Naive thymus-derived CD4-positive, alpha-beta T cell (primary cell): Measurements from ENCODE around the gene P3H2. TPM values are rescaled to one million over a fixed set of nuclear protein-coding genes. Genes with fewer than 3 reads are reported as not detected.
"Not testable (repeated sequence)": the region's sequence is repeated elsewhere in the genome, so short reads cannot be mapped to it uniquely, and the experiment has no call there.

Experiments used
- ATAC-seq: fragments of 150-1000 bp; cut with Tn5 transposase; 2 replicates; pipeline ENCODE4 v1.10.0; 2021; ENCODE audit warnings: mild to moderate bottlenecking, moderate library complexity
- CTCF ChIA-PET: fragments of 350-600 bp; sonication (Branson Sonifier 250); formaldehyde crosslinking; loops from one replicate; lab custom pipeline; 2021; ENCODE audit warnings: antibody characterized with exemption; lab: Charles Lee
- POLR2A ChIA-PET: fragments of 350-600 bp; sonication (Branson Sonifier 250); formaldehyde crosslinking; loops from one replicate; lab custom pipeline; 2021; ENCODE audit warnings: antibody characterized with exemption, inconsistent platforms; lab: Charles Lee
- DNase-seq, 9 donors: peaks; one replicate each; pipeline versions ENCODE4 v3.0.0 to v3.0.0-alpha.2; 2020 to 2022; ENCODE audit warnings: mixed read lengths in 1 of 9
- H3K27ac ChIP-seq: one replicate; pipeline ENCODE4 v1.7.0; 2013; ENCODE audit warnings: mild to moderate bottlenecking, low read depth, low read length, moderate library complexity
- H3K27me3 ChIP-seq, 2 donors: one replicate each; pipeline ENCODE4 v1.7.0; 2013; ENCODE audit warnings: low read length in 2 of 2, mild to moderate bottlenecking in 2 of 2, moderate library complexity in 2 of 2; ENCODE audit not compliant: control insufficient read depth in 2 of 2, insufficient read depth in 2 of 2
- H3K36me3 ChIP-seq, 3 experiments: 1 replicate in 2 of 3; 2 replicates in 1 of 3; pipeline ENCODE4 v1.7.0; 2013; ENCODE audit warnings: low read length in 3 of 3, mild to moderate bottlenecking in 3 of 3, moderate library complexity in 1 of 3; ENCODE audit not compliant: insufficient read depth in 3 of 3, control insufficient read depth in 2 of 3
- H3K4me1 ChIP-seq, 2 donors: one replicate each; pipeline ENCODE4 v1.7.0; 2013; ENCODE audit warnings: low read length in 2 of 2, mild to moderate bottlenecking in 2 of 2, moderate library complexity in 1 of 2; ENCODE audit not compliant: control insufficient read depth in 2 of 2, insufficient read depth in 2 of 2
- H3K4me3 ChIP-seq: 2 replicates; pipeline ENCODE4 v1.7.0; 2013; ENCODE audit warnings: mild to moderate bottlenecking, low read length
- H3K9me3 ChIP-seq, 3 experiments: 1 replicate in 2 of 3; 2 replicates in 1 of 3; pipeline ENCODE4 v1.7.0; 2013; ENCODE audit warnings: low read length in 3 of 3; ENCODE audit not compliant: control insufficient read depth in 2 of 3
- H3K27ac Mint-ChIP-seq, 9 donors: one replicate each; pipeline ENCODE4 v1.8.0; 2020 to 2022; ENCODE audit warnings: mixed read lengths in 9 of 9, mild to moderate bottlenecking in 8 of 9, moderate library complexity in 5 of 9, inconsistent platforms in 2 of 9
- H3K27me3 Mint-ChIP-seq, 5 donors: one replicate each; pipeline ENCODE4 v1.8.0; 2021 to 2022; ENCODE audit warnings: mixed read lengths in 5 of 5, mild to moderate bottlenecking in 1 of 5
- H3K36me3 Mint-ChIP-seq, 5 donors: one replicate each; pipeline ENCODE4 v1.8.0; 2020 to 2022; ENCODE audit warnings: mixed read lengths in 5 of 5, mild to moderate bottlenecking in 3 of 5, inconsistent platforms in 1 of 5
- H3K4me1 Mint-ChIP-seq, 7 donors: one replicate each; pipeline ENCODE4 v1.8.0; 2020 to 2022; ENCODE audit warnings: mixed read lengths in 7 of 7, mild to moderate bottlenecking in 3 of 7, inconsistent platforms in 1 of 7
- H3K4me3 Mint-ChIP-seq, 10 donors: one replicate each; pipeline ENCODE4 v1.8.0; 2020 to 2022; ENCODE audit warnings: mild to moderate bottlenecking in 10 of 10, mixed read lengths in 10 of 10, moderate library complexity in 6 of 10, inconsistent platforms in 2 of 10
- H3K9me3 Mint-ChIP-seq, 11 donors: one replicate each; pipeline ENCODE4 v1.8.0; 2020 to 2022; ENCODE audit warnings: mixed read lengths in 11 of 11, mild to moderate bottlenecking in 4 of 11, inconsistent platforms in 1 of 11, moderate library complexity in 1 of 11
- intact Hi-C, 2 donors: fragments of 100-400 bp; cut with micrococcal nuclease; formaldehyde crosslinking; loops; one replicate each; pipeline ENCODE4 v1.15.1; 2023
- polyA plus RNA-seq, 2 donors: library from polyadenylated mRNA; unstranded; fragments of 300-500 nt; fragmentation: Illumina TruSeq; gene quantifications; one replicate each; pipeline ENCODE4 v1.2.3, GENCODE V29; 2021
- total RNA-seq, 6 experiments: library from RNA in 5 of 6; stranded (reverse) in 5 of 6; gene quantifications; 1 replicate in 5 of 6; 2 replicates in 1 of 6; pipeline ENCODE4 v1.2.3 and lab custom pipeline; 2021 to 2026

P3H2 gene
- total and polyA plus RNA-seq, 7 experiments from 2014 or later, result 0.48 to 1.8 TPM; not detected in 5

DNA sequence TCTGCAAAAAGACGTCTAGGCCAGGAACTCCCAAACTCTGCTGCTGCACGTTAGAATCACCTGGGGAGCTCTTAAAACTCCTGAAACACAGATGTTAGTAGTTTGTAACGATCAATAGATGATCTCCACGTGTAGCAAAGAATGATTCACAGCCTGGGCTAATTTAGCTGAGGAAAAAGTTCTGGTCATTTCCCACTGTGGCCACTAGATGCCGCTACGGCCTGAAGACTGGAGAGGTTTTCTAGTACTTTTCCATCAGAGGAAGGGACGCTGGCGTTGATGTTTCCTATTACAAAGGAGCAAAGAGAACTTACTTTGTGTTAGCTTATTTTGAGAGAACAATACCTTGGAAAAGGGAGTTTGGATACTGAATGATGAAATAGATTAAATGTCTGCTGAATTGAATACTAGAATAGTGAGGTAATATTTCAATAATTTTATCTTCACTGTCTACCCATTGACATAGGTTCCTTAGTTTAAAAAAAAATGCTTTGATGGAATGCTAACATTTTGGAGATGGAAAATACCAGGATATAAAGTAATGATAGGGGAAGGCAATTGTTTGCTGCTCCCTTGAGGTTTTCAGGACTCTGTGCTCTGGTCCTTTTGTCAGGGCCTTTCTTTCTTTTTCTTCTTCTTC lies 159.1 kb downstream of the P3H2 start:
- DNase-seq (peak in 8 of 9 donors; percentile 31 to 67 (median 44)), ATAC-seq (peak; percentile 80)
- no peaks in the 10 kb centered on the region for H3K9me3 Mint-ChIP-seq
- no peak overlapping the region for H3K4me3 ChIP-seq
- CTCF ChIA-PET, result interaction anchor here (0.6 to 2.1 kb wide), 18 partner anchors 12 to 800 kb away, joined by 3 to 9 read pairs (median 4); partner anchors contain the start of gene CLDN1
- intact Hi-C loops, result loop anchor here (1.0 to 5.0 kb wide), 3 partner anchors 241 to 736 kb away; partner anchors contain the start of gene IL1RAP (in 1 of the 2)
- H3K27me3 ChIP-seq, result no peaks in the 10 kb centered on the region
- H3K4me3 Mint-ChIP-seq, result peak overlapping the region in 1 of 10 donors; percentile 29
- no peaks in the 10 kb centered on the region for H3K4me1 ChIP-seq
- peaks cover 2 to 10% (median 6%) of the 10 kb centered on the region in 7 donors for H3K4me1 Mint-ChIP-seq
- no peaks in the 10 kb centered on the region for H3K9me3 ChIP-seq
- no peaks in the 10 kb centered on the region for H3K36me3 Mint-ChIP-seq
- H3K27ac ChIP-seq, result no peak overlapping the region
- POLR2A ChIA-PET, result no interaction called here
- no peaks in the 10 kb centered on the region for H3K36me3 ChIP-seq
- no peak overlapping the region for H3K27ac Mint-ChIP-seq
- peaks cover 7 to 19% (median 15%) of the 10 kb centered on the region in 5 donors for H3K27me3 Mint-ChIP-seq

DNA sequence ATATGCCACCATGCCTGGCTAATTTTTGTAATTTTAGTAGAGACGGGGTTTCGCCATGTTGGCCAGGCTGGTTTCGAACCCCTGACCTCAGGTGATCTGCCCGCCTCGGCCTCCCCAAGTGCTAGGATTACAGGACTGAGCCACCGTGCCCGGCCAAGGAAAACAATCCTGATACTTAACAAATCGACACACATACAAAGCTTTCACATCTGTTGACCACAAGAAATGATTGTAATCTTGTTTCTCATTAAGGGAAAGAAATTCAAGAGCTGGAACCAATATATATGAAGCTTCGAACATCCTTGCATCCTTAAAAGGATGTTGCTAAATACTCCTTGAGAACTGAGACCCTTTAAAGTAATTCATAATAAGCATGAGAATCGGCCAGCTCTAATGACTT lies 159.6 kb downstream of the P3H2 start:
- H3K36me3 ChIP-seq, ATAC-seq, H3K27ac ChIP-seq, H3K9me3 ChIP-seq, H3K4me1 ChIP-seq, H3K4me3 ChIP-seq, H3K4me3 Mint-ChIP-seq, H3K36me3 Mint-ChIP-seq, H3K4me1 Mint-ChIP-seq, H3K9me3 Mint-ChIP-seq, POLR2A ChIA-PET, DNase-seq, H3K27ac Mint-ChIP-seq, H3K27me3 ChIP-seq: not testable (repeated sequence)
- CTCF ChIA-PET, result interaction anchor here (0.6 to 2.1 kb wide), 18 partner anchors 11 to 726 kb away, joined by 3 to 9 read pairs (median 4); partner anchors contain the start of gene CLDN1
- intact Hi-C loops, result loop anchor here (1.0 to 5.0 kb wide), 3 partner anchors 241 to 736 kb away; partner anchors contain the start of gene IL1RAP (in 1 of the 2)
- peaks cover 7 to 19% (median 15%) of the 10 kb centered on the region in 5 donors for H3K27me3 Mint-ChIP-seq

DNA sequence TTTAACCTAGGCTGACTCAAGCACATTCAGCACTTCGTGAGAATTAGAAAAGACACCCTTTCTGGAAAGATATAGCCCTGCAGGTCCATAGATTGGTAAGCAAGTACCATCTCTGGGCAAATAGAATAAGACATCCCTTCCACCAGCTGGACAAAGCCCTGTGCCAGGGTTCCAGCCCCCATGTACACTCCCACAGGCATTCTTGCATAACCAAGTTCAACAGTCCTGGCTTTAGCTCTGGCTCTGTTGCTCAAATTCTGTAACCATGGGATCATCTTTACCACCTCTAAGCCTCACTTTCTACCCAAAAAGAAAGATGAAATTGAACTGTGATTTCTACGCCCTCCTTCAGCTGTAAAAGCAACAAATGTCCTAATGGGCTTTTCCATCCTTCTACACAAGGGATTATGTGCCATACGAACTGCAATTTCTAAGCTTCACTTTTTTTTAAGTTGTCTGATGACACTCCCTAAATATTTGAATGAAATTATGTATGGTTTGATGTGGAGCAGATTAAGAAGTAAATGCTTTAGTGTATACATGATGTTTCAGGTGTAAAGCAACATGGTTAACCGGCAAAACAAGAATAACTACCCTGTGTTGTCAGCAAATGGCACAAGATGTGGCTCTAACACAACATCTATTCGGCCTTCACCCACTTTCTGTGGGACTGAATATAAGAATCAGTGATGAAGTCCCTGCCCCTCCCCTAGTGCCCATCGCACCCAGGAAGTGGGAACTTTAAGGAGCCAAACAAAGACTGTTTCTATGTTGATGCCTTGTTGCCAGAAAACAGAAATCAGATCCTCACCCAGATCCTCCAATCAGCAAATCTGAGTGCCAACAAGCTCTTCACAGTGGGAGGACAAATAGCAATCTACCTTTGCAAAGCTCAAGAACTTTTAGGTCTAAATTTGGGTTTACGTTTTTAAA lies 165.7 kb downstream of the P3H2 start:
- H3K27ac ChIP-seq, result no peak overlapping the region
- CTCF ChIA-PET, result no interaction called here
- H3K27me3 Mint-ChIP-seq, result peaks cover 6 to 21% (median 11%) of the 10 kb centered on the region in 5 donors
- no peaks in the 10 kb centered on the region for H3K9me3 ChIP-seq
- no peaks in the 10 kb centered on the region for H3K4me1 ChIP-seq
- no peaks in the 10 kb centered on the region for H3K27me3 ChIP-seq
- DNase-seq (no peak), ATAC-seq (no peak)
- intact Hi-C loops, result no loop called here
- H3K9me3 Mint-ChIP-seq, result no peaks in the 10 kb centered on the region
- no peak overlapping the region for H3K4me3 ChIP-seq
- no peaks in the 10 kb centered on the region for H3K36me3 Mint-ChIP-seq
- H3K27ac Mint-ChIP-seq, result no peak overlapping the region
- POLR2A ChIA-PET, result no interaction called here
- H3K36me3 ChIP-seq, result no peaks in the 10 kb centered on the region
- no peak overlapping the region for H3K4me3 Mint-ChIP-seq
- peaks cover 0 to 6% (median 0%) of the 10 kb centered on the region in 7 donors for H3K4me1 Mint-ChIP-seq

DNA sequence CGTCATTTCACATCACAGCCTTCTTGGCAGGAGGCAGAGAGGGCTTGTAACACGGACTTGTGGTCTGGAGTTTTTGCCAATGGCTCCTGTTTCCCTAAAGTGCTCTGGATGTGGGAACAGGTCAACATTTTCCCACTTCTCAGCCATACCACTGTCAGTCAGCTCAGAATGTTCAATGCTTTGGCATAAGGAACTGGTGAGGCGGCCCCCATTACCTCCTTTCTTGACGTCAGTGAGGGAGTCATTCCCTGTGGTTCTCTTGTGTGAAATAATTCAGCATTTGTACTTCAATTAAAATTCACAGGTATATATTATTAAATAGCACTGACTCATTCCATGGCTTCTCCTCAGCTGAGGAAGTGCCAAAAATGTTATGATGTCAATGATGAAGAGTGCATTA lies 167.1 kb downstream of the P3H2 start:
- H3K27ac ChIP-seq, result no peak overlapping the region
- H3K27me3 Mint-ChIP-seq, result peaks cover 4 to 18% (median 6%) of the 10 kb centered on the region in 5 donors
- ChIA-PET CTCF (no interaction called here), POLR2A (no interaction called here)
- no peak overlapping the region for H3K4me3 ChIP-seq
- DNase-seq (no peak), ATAC-seq (no peak)
- intact Hi-C loops, result no loop called here
- H3K36me3 ChIP-seq, result no peaks in the 10 kb centered on the region
- no peak overlapping the region for H3K27ac Mint-ChIP-seq
- peaks cover 0 to 7% (median under 1%) of the 10 kb centered on the region in 7 donors for H3K4me1 Mint-ChIP-seq
- H3K9me3 ChIP-seq, result no peaks in the 10 kb centered on the region
- no peaks in the 10 kb centered on the region for H3K9me3 Mint-ChIP-seq
- no peak overlapping the region for H3K4me3 Mint-ChIP-seq
- no peaks in the 10 kb centered on the region for H3K36me3 Mint-ChIP-seq
- no peaks in the 10 kb centered on the region for H3K4me1 ChIP-seq
- H3K27me3 ChIP-seq, result no peaks in the 10 kb centered on the region

DNA sequence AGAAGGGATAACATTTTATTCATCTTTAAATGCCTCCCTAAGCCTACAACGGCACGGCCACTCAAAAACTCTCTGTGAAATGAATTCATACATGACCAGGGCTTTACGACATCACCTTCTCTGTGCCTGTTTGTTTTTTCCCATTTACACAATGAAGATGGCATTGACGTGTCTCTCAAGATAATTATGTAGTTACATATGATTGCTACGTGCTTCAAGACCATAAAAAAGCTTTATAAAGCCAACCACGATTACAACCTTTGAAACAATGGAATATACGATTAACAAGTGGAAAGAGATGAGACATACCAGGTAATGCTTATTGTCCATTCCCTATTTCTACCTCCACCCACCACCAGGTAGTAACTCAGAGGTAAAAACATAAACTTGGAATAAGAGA lies 168.4 kb downstream of the P3H2 start:
- Mint-ChIP-seq H3K4me3 (no peak overlapping the region), H3K4me1 (peaks cover 0 to 12% (median 4%) of the 10 kb centered on the region in 7 donors), H3K36me3 (no peaks in the 10 kb centered on the region), H3K27me3 (peaks cover 1 to 9% (median 6%) of the 10 kb centered on the region in 5 donors), H3K9me3 (no peaks in the 10 kb centered on the region), H3K27ac (peak overlapping the region in 1 of 9 donors; percentile 3)
- POLR2A ChIA-PET, result interaction anchor here (0.6 kb wide), 1 partner anchor 679 kb away, joined by 3 read pairs; no protein-coding TSS in a partner anchor
- Histone ChIP-seq H3K27me3 (no peaks in the 10 kb centered on the region), H3K4me1 (no peaks in the 10 kb centered on the region), H3K4me3 (no peak overlapping the region), H3K9me3 (no peaks in the 10 kb centered on the region), H3K27ac (no peak overlapping the region), H3K36me3 (no peaks in the 10 kb centered on the region)
- DNase-seq, result no peak
- intact Hi-C loops, result no loop called here
- ATAC-seq, result no peak
- CTCF ChIA-PET, result interaction anchor here (1.2 kb wide), 1 partner anchor 680 kb away, joined by 4 read pairs; no protein-coding TSS in a partner anchor

DNA sequence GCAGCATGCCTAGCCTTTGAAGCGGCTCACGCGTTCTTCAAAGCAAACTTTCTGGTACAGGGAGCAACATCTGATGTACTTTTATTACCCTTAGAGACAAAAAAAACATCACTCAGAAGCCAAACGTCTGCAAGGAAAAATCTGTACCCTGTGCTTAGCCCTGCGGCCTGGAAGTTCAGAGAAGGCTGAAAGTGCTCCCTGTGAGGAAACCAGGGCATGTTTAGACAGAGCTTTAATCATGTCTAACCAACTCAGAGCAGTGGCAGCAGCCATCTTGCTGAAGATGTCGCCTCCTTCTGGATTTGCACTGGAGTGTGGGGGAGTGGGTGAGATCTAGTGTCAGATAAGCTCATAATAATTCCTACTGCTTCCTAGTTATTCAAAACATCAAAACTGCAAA lies 170.4 kb downstream of the P3H2 start:
- CTCF ChIA-PET, result interaction anchor here (0.6 to 1.9 kb wide), 5 partner anchors 11 to 691 kb away, joined by 3 to 11 read pairs (median 4); no protein-coding TSS in a partner anchor
- H3K36me3 Mint-ChIP-seq, result no peaks in the 10 kb centered on the region

More for the DNA sequence above, 170.4 kb downstream of the P3H2 start:
- H3K36me3 ChIP-seq, result no peaks in the 10 kb centered on the region
- Mint-ChIP-seq H3K27ac (no peak overlapping the region), H3K4me3 (no peak overlapping the region), H3K9me3 (no peaks in the 10 kb centered on the region), H3K27me3 (peaks cover 0 to 13% (median 6%) of the 10 kb centered on the region in 5 donors), H3K4me1 (peaks cover 0 to 12% (median 4%) of the 10 kb centered on the region in 7 donors)
- no peak for DNase-seq
- H3K4me3 ChIP-seq, result no peak overlapping the region
- POLR2A ChIA-PET, result no interaction called here
- no peaks in the 10 kb centered on the region for H3K27me3 ChIP-seq
- H3K27ac ChIP-seq, result no peak overlapping the region
- H3K9me3 ChIP-seq, result no peaks in the 10 kb centered on the region
- intact Hi-C loops, result no loop called here
- no peaks in the 10 kb centered on the region for H3K4me1 ChIP-seq
- ATAC-seq, result no peak
